Testis (tissue), 3 donors: ENCODE data around the gene DDI2. TPM values are rescaled to one million over a fixed set of nuclear protein-coding genes. Genes with fewer than 3 reads are reported as not detected.
"Not testable (repeated sequence)": the region's sequence is repeated elsewhere in the genome, so short reads cannot be mapped to it uniquely, and the experiment has no call there.

Source experiments
- DNase-seq: peaks from one replicate; pipeline ENCODE4 v3.0.0-alpha.2; 2019
- H3K27ac ChIP-seq, 2 donors: fragments of 200-600 bp; sonication (generic); one replicate each; pipeline ENCODE4 v1.5.1; 2019
- H3K27me3 ChIP-seq: fragments of 200-600 bp; sonication (generic); one replicate; pipeline ENCODE4 v1.5.1; 2019
- H3K36me3 ChIP-seq: fragments of 200-600 bp; sonication (generic); one replicate; pipeline ENCODE4 v1.5.1; 2017; ENCODE audit warnings: low read depth; ENCODE audit errors: missing control alignments
- H3K4me1 ChIP-seq: fragments of 200-600 bp; sonication (generic); one replicate; pipeline ENCODE4 v1.5.1; 2019
- H3K4me3 ChIP-seq, 2 donors: fragments of 200-600 bp; sonication (generic); one replicate each; pipeline ENCODE4 v1.5.1; 2017 to 2019
- H3K9me3 ChIP-seq: fragments of 200-600 bp; sonication (generic); one replicate; pipeline ENCODE4 v1.5.1; 2017
- CTCF ChIP-seq, 3 experiments: fragments of 450-650 bp in 2 of 3; fragments of 200-600 bp in 1 of 3; sonication (generic) in 1 of 3; IDR thresholded peaks; one replicate each; pipeline ENCODE4 v1.5.1; 2016 to 2019; ENCODE audit warnings: antibody characterized with exemption in 3 of 3, mild to moderate bottlenecking in 2 of 3, moderate library complexity in 1 of 3
- POLR2A ChIP-seq: fragments of 450-650 bp; IDR thresholded peaks from one replicate; pipeline ENCODE4 v1.6.1; 2017; ENCODE audit warnings: antibody characterized with exemption, mild to moderate bottlenecking, moderate library complexity
- WGBS, 2 donors: methylation state at CpG; one replicate each; pipeline ENCODE4 v1.1.5; 2018; 5-methylcytosine and 5-hydroxymethylcytosine counted together
- intact Hi-C: fragments of 100-400 bp; cut with DNase I; formaldehyde crosslinking; loops from one replicate; pipeline ENCODE4 v1.15.1; 2023; ENCODE audit warnings: low total_unique reads
- polyA plus RNA-seq: library from polyadenylated mRNA; stranded (reverse); fragments of 350-450 nt; fragmentation: Illumina TruSeq; extraction: RNeasy Lipid Tissue Mini Kit (QIAGEN cat#74804); gene quantifications from one replicate; pipeline ENCODE4 v1.2.3, GENCODE V29; 2014; ENCODE audit warnings: low read depth, low replicate concordance; ENCODE audit not compliant: insufficient read depth
- total RNA-seq, 2 donors: library from RNA; depleted of rRNA; stranded (reverse); fragments of >200 nt; gene quantifications; one replicate each; pipeline ENCODE4 v1.2.3, GENCODE V29; 2016

DDI2 gene
- total and polyA plus RNA-seq, 3 donors from 2014 or later: 9.6 to 54.2 (median 45.2) TPM

DNA sequence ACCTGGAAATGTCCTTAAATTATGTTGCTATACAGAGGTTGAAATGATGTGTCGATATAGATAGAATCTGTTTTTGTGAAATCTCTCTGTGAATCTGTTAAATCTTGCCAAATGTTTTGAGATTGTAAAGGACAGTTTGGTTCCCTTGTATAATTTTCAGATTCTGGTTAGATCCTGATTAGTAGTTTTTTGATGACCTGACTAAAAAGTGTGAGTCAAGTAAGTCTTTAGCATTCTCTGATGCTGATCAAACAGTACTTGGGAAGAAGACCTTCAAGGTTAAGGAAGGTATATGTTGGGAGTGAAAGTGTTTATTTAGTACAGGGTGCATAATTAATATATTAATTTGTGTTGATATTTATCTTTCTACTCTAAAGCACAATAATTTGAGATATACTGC lies 32.7 kb downstream of the DDI2 start:
- WGBS, 2 donors: 97 to 98% methylated on average over 1 of the region's 1 CpG
- no peak for TF ChIP-seq CTCF (IDR thresholded peaks at IDR 0.05)
- no peak for TF ChIP-seq POLR2A
- Histone ChIP-seq H3K9me3 (no peaks in the 10 kb centered on the region), H3K27me3 (no peaks in the 10 kb centered on the region), H3K4me3 (no peak overlapping the region), H3K4me1 (no peaks in the 10 kb centered on the region), H3K36me3 (no peaks in the 10 kb centered on the region), H3K27ac (no peak overlapping the region)
- intact Hi-C loops: no loop called here
- DNase-seq: no peak

DNA sequence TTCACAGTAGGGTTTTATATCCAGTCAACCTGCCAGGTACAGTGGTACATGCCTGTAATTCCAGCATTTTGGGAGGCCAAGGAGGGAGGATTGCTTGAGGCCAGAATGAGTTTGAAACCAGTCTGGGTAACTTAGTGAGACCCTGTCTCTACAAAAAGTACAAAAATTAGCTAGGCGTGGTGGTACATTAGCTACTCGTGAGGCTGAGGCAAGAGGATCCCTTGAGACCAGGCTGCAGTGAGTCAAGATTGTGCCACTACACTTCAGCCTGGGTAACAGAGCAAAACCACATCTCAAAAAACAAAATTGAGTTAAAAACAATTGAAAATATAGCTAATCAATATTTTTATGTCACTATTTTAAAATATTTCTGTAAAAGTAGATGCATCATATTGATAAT lies 33.2 kb downstream of the DDI2 start:
- no peaks in the 10 kb centered on the region for H3K9me3 ChIP-seq
- H3K27me3 ChIP-seq: no peaks in the 10 kb centered on the region
- H3K4me1 ChIP-seq: no peaks in the 10 kb centered on the region
- H3K27ac ChIP-seq: no peak overlapping the region
- H3K4me3 ChIP-seq: no peak overlapping the region
- no peaks in the 10 kb centered on the region for H3K36me3 ChIP-seq
- WGBS, 2 donors: 80 to 85% methylated on average over 2 of the region's 2 CpGs
- DNase-seq: no peak
- intact Hi-C loops: no loop called here
- TF ChIP-seq POLR2A: no peak
- no peak for TF ChIP-seq CTCF (IDR thresholded peaks at IDR 0.05)

- H3K4me3 ChIP-seq, H3K27me3 ChIP-seq, DNase-seq, intact Hi-C loops, H3K27ac ChIP-seq, H3K9me3 ChIP-seq, H3K36me3 ChIP-seq, H3K4me1 ChIP-seq: not testable (repeated sequence)
- 100% methylated on average over 3 to 5 of the region's 6 CpGs for WGBS, 2 donors
These were observed 34.9 kb downstream of the DDI2 start for GRCh38 chr1:15652130-15652529.

DNA sequence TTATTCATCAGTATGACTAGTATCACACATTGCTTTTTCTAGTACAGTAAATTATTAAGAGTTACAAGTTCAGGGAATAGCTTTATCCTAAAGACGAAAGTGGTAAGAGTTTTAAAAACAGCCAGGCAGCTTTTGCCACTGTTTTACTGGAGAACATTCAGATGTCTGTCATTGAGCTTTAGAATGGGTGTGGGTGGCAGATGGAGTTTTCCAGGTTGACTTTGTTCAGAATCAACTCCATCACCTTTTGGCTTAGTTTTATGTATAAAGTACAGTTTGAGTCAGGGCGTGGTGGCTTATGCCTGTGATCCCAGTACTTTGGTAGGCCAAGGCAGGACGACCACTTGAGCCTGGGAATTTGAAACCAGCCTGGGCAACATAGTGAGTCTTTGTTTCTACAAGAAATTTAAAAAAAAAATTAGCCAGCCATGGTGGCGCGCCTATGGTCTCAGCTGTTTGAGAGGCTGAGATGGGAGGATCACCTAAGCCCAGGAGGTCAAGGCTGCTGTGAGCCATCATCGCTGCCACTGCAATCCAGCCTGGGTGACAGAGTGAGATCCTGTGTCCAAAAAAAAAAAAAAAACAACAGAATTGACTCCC lies 36.9 kb downstream of the DDI2 start:
- no peaks in the 10 kb centered on the region for H3K36me3 ChIP-seq

DNA sequence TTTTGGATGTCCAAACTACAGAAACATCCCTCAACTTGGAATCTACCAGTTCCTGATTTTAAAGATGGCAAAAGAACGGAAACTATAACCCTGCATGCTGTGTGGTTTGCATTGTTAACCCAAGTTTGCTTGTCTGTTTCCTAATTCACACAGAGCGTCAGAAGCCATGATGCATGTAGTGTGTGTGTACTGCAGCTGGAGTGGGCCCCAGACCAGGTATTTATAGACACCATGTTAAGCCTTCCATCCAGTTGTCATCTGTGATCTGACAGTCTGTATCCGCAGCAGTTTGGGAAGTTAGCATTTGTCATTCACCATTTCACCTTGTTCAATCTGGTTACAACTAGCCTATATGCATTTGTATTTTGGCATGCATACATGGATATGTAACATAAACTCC lies 39.2 kb downstream of the DDI2 start:
- Histone ChIP-seq H3K36me3 (no peaks in the 10 kb centered on the region), H3K27ac (no peak overlapping the region), H3K9me3 (no peaks in the 10 kb centered on the region), H3K4me1 (no peaks in the 10 kb centered on the region), H3K27me3 (no peaks in the 10 kb centered on the region), H3K4me3 (no peak overlapping the region)
- DNase-seq: no peak
- intact Hi-C loops: no loop called here
- TF ChIP-seq CTCF (IDR thresholded peaks at IDR 0.05) (no peak), POLR2A (no peak)
- WGBS, 2 donors: 91 to 97% methylated on average over 3 of the region's 3 CpGs

More for the DNA sequence above, 36.9 kb downstream of the DDI2 start:
- 87 to 95% methylated on average over 6 of the region's 6 CpGs for WGBS, 2 donors
- intact Hi-C loops: no loop called here
- Histone ChIP-seq H3K27ac (no peak overlapping the region), H3K4me3 (no peak overlapping the region), H3K27me3 (no peaks in the 10 kb centered on the region), H3K9me3 (no peaks in the 10 kb centered on the region), H3K4me1 (no peaks in the 10 kb centered on the region)
- no peak for DNase-seq
- TF ChIP-seq POLR2A: no peak
- TF ChIP-seq CTCF (IDR thresholded peaks at IDR 0.05): no peak
